GM12892 (cell line): ENCODE measurements around the gene SERPINA12.

Experiments
- POLR2A ChIP-seq: IDR thresholded peaks from 2 replicates; pipeline ENCODE4 v1.6.1; 2011; ENCODE audit warnings: low read depth, low read length, control low read depth
- TAF1 ChIP-seq: IDR thresholded peaks from 2 replicates; pipeline ENCODE4 v1.6.1; 2011; ENCODE audit warnings: low read depth, mild to moderate bottlenecking, control low read depth, low read length, borderline replicate concordance

DNA sequence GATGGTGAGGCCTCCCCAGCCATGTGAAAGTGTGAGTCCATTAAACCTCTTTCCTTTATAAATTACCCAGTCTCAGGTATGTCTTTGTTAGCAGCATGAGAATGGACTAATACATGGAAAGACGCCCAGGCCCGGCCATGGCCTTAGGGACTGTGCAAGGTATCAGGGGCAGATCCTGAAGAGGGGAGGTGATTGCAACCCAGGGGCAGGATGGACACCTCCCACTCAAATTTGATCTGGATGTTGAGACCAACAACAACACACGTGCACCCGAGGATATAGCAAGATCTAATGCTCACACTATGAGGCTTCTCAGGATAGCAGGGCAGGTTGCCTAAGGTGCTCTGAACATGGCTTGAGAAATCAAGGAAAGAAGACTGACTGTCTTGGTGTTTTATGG is 38.5 kb upstream of the SERPINA12 start:
- TF ChIP-seq POLR2A (no peak), TAF1 (no peak)
